Esophagus squamous epithelium (tissue), 5 donors: ENCODE measurements around the gene MYZAP. TPM values are rescaled to one million over a fixed set of nuclear protein-coding genes. Genes with fewer than 3 reads are reported as not detected.

ENCODE experiments used
- DNase-seq: peaks from one replicate; lab custom pipeline; 2025; lab: John Stamatoyannopoulos, UW
- H3K27ac ChIP-seq, 4 donors: fragments of 200-600 bp; sonication (generic); one replicate each; pipeline ENCODE4 v1.5.1; 2016 to 2019; ENCODE audit warnings: mild to moderate bottlenecking in 1 of 4
- H3K27me3 ChIP-seq, 4 donors: fragments of 200-600 bp; sonication (generic); 1 replicate in 3 of 4; 2 replicates in 1 of 4; pipeline versions ENCODE4 v1.5.1 to v1.6.0; 2017 to 2021; ENCODE audit warnings: antibody characterized with exemption in 1 of 4
- H3K36me3 ChIP-seq, 3 donors: fragments of 200-600 bp; sonication (generic); one replicate each; pipeline ENCODE4 v1.5.1; 2016 to 2019
- H3K4me1 ChIP-seq, 3 donors: fragments of 200-600 bp; sonication (generic); one replicate each; pipeline ENCODE4 v1.5.1; 2017 to 2019
- H3K4me3 ChIP-seq, 4 donors: fragments of 200-600 bp; sonication (generic); 1 replicate in 3 of 4; 2 replicates in 1 of 4; pipeline ENCODE4 v1.5.1; 2016 to 2019; ENCODE audit warnings: mild to moderate bottlenecking in 2 of 4, moderate library complexity in 1 of 4
- H3K9me3 ChIP-seq, 3 donors: fragments of 200-600 bp; sonication (generic); one replicate each; pipeline ENCODE4 v1.5.1; 2016 to 2019
- POLR2A ChIP-seq, 4 donors: fragments of 450-650 bp; IDR thresholded peaks; one replicate each; pipeline ENCODE4 v1.6.1; 2017; ENCODE audit warnings: antibody characterized with exemption in 4 of 4, mild to moderate bottlenecking in 4 of 4, moderate library complexity in 3 of 4
- WGBS, 2 donors: methylation state at CpG; one replicate each; pipeline ENCODE4 v1.1.5; 2018; 5-methylcytosine and 5-hydroxymethylcytosine counted together
- intact Hi-C: fragments of 100-400 bp; cut with DNase I; formaldehyde crosslinking; loops from one replicate; pipeline ENCODE4 v1.15.0; 2022
- total RNA-seq, 4 donors: library from RNA; depleted of rRNA; stranded (reverse); fragments of >200 nt; gene quantifications; one replicate each; pipeline ENCODE4 v1.1.0, GENCODE V29; 2016
- TF ChIP-seq, protein P1 (sequence below), 6 experiments: fragments of 450-650 bp in 4 of 6; fragments of 200-600 bp in 2 of 6; sonication (generic) in 2 of 6; IDR thresholded peaks; one replicate each; pipeline ENCODE4 v1.5.1; 2016 to 2019; ENCODE audit warnings: antibody characterized with exemption in 6 of 6, mild to moderate bottlenecking in 4 of 6, moderate library complexity in 4 of 6
- donor health status: DM: yes; HTN: yes; CAD: no.

MYZAP gene
- total RNA-seq, 4 donors from 2014 or later = 21.2 to 36.0 (median 26.5) TPM

DNA sequence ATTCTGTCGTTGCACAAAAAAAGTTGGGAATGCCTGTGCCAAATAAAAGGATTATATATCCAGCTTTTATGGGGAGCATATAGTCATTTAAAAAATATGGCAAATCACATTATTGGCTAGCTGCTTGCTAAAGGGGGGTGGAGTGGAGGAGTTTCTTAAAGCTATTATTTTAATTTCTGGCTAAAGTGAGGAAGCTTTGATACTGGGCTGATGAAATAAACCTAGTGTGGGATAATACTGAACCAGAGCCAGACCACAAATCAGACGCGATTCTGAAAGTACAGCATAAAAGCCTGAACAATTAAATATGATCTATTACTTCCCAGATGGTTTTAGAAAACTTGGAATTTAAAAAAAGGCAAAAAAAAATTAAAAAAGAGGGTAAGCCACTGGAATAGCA is 129.2 kb downstream of the MYZAP start:
- H3K4me3 ChIP-seq = no peak overlapping the region
- DNase-seq = no peak
- intact Hi-C loops = no loop called here
- H3K27me3 ChIP-seq = no peaks in the 10 kb centered on the region
- H3K9me3 ChIP-seq = no peaks in the 10 kb centered on the region
- H3K27ac ChIP-seq = no peak overlapping the region
- 29% methylated on average over 3 of the region's 3 CpGs for WGBS, 2 donors
- TF ChIP-seq POLR2A (IDR thresholded peaks at IDR 0.05) = no peak
- TF ChIP-seq, protein P1, sequence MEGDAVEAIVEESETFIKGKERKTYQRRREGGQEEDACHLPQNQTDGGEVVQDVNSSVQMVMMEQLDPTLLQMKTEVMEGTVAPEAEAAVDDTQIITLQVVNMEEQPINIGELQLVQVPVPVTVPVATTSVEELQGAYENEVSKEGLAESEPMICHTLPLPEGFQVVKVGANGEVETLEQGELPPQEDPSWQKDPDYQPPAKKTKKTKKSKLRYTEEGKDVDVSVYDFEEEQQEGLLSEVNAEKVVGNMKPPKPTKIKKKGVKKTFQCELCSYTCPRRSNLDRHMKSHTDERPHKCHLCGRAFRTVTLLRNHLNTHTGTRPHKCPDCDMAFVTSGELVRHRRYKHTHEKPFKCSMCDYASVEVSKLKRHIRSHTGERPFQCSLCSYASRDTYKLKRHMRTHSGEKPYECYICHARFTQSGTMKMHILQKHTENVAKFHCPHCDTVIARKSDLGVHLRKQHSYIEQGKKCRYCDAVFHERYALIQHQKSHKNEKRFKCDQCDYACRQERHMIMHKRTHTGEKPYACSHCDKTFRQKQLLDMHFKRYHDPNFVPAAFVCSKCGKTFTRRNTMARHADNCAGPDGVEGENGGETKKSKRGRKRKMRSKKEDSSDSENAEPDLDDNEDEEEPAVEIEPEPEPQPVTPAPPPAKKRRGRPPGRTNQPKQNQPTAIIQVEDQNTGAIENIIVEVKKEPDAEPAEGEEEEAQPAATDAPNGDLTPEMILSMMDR (IDR thresholded peaks at IDR 0.05) = no peak
- no peaks in the 10 kb centered on the region for H3K4me1 ChIP-seq
- H3K36me3 ChIP-seq = peaks cover 0 to 34% (median 0%) of the 10 kb centered on the region in 3 donors

DNA sequence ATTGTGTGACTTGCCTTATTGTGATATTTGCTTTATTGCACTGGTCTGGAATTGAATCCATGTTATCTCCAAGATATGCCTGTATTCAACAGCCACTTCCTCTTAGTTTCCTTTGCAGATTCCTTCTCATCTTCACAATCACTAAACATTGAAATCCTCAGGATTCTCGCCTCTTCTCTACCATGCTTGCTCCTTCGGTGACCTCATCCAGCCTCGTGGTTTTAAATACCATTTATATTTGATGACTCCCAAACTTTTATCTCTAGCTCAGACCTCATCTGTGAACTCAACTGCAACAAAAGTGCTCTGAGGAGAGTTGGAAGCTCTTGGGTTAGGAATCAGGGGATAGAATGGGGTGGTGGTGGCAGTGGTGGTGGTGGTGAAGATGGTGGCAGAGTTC is 134.7 kb downstream of the MYZAP start:
- H3K27ac ChIP-seq = no peak overlapping the region
- intact Hi-C loops = no loop called here
- H3K27me3 ChIP-seq = no peaks in the 10 kb centered on the region
- no peak for TF ChIP-seq POLR2A (IDR thresholded peaks at IDR 0.05)
- TF ChIP-seq, protein P1 (IDR thresholded peaks at IDR 0.05) = no peak
- H3K4me3 ChIP-seq = no peak overlapping the region
- H3K36me3 ChIP-seq = no peaks in the 10 kb centered on the region
- H3K9me3 ChIP-seq = no peaks in the 10 kb centered on the region
- no peak for DNase-seq
- WGBS, 2 donors = 64 to 92% methylated on average over 3 of the region's 3 CpGs
- no peaks in the 10 kb centered on the region for H3K4me1 ChIP-seq

DNA sequence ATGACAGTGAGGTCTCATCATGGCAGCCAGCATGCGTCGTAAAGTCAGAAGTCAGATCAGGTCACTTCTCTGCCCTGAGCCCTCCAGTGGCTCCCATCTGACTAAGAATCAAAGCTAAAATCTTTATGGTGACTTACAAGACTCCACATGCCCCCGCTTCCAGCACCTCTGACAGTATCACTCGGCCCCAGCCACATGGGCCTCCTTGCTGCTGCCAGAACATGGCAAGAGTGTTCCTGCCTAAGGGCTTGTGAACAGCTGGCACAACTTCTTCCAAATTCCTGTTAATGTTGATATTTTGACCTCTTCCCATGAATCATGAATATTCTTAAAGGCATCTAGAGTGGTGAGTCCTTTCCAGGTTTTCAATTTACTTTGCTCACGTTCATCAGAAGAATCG is 135.3 kb downstream of the MYZAP start:
- Histone ChIP-seq H3K9me3 (no peaks in the 10 kb centered on the region), H3K4me1 (no peaks in the 10 kb centered on the region), H3K27ac (no peak overlapping the region), H3K36me3 (no peaks in the 10 kb centered on the region), H3K4me3 (no peak overlapping the region), H3K27me3 (no peaks in the 10 kb centered on the region)
- DNase-seq = no peak
- intact Hi-C loops = no loop called here
- TF ChIP-seq, protein P1 (IDR thresholded peaks at IDR 0.05) = no peak
- no peak for TF ChIP-seq POLR2A (IDR thresholded peaks at IDR 0.05)
- 41 to 51% methylated on average over 6 of the region's 6 CpGs for WGBS, 2 donors

DNA sequence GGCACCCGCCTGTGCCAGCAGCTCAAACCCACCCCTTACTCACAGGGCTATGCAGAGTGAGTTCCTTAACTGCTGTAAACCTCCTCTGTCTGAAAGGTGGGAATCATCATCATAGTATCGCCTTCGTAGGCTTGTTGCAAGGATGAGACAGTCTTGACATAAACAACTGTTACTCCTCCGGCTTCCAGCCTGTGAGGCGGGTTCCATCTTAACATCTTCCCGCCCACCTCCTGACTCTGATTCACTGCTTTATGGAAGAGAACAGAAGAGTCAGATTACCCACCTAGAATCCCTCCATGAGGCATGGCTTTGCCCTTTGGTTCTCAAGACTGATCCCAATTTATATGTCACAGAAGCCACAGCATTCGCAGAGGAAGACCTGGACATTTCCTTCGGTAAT is 136.7 kb downstream of the MYZAP start:
- Histone ChIP-seq H3K27me3 (no peaks in the 10 kb centered on the region), H3K9me3 (no peaks in the 10 kb centered on the region), H3K27ac (no peak overlapping the region), H3K36me3 (no peaks in the 10 kb centered on the region), H3K4me3 (no peak overlapping the region), H3K4me1 (peaks cover 0 to 6% (median 0%) of the 10 kb centered on the region in 3 donors)
- intact Hi-C loops = no loop called here
- WGBS, 2 donors = 84 to 88% methylated on average over 5 to 7 of the region's 8 CpGs
- TF ChIP-seq, protein P1 (IDR thresholded peaks at IDR 0.05) = no peak
- TF ChIP-seq POLR2A (IDR thresholded peaks at IDR 0.05) = no peak
- DNase-seq = no peak

DNA sequence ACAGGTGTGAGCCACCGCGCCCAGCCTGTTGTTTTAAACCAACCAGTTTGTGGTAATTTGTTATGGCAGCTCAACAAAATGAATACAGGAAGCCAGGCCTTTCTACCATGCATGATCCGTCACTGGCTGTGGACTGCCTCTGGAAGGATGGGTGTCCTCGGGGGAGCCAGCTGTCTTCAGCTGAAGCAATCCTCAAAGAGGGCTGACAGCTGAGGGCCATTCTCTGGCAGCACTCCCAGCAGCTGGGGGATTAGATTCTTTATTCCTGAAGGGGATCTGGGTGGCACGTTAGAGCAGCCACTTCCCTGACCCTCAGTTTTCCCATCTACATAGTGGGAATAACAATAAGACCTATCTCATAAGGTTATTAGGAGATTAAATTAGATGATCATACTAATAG is 139.2 kb downstream of the MYZAP start:
- intact Hi-C loops = no loop called here
- Histone ChIP-seq H3K27ac (no peak overlapping the region), H3K4me3 (no peak overlapping the region), H3K4me1 (peaks cover 0 to 6% (median 0%) of the 10 kb centered on the region in 3 donors), H3K9me3 (no peaks in the 10 kb centered on the region), H3K27me3 (no peaks in the 10 kb centered on the region), H3K36me3 (no peaks in the 10 kb centered on the region)
- WGBS, 2 donors = 74 to 84% methylated on average over 4 to 5 of the region's 5 CpGs
- no peak for DNase-seq
- TF ChIP-seq, protein P1 (IDR thresholded peaks at IDR 0.05) = no peak
- TF ChIP-seq POLR2A (IDR thresholded peaks at IDR 0.05) = no peak
